ENCODE results near the gene ATXN10. TPM values are rescaled to one million over a fixed set of nuclear protein-coding genes. Genes with fewer than 3 reads are reported as not detected.

The ATXN10 gene
- total and polyA plus RNA-seq, 2 experiments from 2014 or later, result 99.0 to 163 TPM

DNA sequence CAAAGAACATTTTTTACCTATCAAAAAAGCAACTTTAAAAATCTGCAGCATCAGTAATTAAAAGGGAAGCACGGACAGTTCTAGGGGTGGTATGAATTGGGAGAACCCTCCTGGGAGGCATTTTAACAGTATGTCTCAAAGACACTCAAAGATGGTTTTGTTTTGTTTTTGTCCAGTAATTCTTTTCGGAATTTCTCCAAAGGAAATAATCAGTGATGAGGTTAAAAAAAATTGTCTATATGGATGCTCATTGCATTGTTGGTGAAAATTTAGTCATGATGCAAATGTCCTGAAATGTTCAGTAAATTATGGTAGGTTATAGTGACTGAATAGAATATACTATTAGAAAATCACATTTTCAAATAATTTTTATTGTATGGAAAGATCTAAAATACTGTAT, 115.1 kb downstream of the ATXN10 start (continued):
- TF ChIP-seq, protein P1, sequence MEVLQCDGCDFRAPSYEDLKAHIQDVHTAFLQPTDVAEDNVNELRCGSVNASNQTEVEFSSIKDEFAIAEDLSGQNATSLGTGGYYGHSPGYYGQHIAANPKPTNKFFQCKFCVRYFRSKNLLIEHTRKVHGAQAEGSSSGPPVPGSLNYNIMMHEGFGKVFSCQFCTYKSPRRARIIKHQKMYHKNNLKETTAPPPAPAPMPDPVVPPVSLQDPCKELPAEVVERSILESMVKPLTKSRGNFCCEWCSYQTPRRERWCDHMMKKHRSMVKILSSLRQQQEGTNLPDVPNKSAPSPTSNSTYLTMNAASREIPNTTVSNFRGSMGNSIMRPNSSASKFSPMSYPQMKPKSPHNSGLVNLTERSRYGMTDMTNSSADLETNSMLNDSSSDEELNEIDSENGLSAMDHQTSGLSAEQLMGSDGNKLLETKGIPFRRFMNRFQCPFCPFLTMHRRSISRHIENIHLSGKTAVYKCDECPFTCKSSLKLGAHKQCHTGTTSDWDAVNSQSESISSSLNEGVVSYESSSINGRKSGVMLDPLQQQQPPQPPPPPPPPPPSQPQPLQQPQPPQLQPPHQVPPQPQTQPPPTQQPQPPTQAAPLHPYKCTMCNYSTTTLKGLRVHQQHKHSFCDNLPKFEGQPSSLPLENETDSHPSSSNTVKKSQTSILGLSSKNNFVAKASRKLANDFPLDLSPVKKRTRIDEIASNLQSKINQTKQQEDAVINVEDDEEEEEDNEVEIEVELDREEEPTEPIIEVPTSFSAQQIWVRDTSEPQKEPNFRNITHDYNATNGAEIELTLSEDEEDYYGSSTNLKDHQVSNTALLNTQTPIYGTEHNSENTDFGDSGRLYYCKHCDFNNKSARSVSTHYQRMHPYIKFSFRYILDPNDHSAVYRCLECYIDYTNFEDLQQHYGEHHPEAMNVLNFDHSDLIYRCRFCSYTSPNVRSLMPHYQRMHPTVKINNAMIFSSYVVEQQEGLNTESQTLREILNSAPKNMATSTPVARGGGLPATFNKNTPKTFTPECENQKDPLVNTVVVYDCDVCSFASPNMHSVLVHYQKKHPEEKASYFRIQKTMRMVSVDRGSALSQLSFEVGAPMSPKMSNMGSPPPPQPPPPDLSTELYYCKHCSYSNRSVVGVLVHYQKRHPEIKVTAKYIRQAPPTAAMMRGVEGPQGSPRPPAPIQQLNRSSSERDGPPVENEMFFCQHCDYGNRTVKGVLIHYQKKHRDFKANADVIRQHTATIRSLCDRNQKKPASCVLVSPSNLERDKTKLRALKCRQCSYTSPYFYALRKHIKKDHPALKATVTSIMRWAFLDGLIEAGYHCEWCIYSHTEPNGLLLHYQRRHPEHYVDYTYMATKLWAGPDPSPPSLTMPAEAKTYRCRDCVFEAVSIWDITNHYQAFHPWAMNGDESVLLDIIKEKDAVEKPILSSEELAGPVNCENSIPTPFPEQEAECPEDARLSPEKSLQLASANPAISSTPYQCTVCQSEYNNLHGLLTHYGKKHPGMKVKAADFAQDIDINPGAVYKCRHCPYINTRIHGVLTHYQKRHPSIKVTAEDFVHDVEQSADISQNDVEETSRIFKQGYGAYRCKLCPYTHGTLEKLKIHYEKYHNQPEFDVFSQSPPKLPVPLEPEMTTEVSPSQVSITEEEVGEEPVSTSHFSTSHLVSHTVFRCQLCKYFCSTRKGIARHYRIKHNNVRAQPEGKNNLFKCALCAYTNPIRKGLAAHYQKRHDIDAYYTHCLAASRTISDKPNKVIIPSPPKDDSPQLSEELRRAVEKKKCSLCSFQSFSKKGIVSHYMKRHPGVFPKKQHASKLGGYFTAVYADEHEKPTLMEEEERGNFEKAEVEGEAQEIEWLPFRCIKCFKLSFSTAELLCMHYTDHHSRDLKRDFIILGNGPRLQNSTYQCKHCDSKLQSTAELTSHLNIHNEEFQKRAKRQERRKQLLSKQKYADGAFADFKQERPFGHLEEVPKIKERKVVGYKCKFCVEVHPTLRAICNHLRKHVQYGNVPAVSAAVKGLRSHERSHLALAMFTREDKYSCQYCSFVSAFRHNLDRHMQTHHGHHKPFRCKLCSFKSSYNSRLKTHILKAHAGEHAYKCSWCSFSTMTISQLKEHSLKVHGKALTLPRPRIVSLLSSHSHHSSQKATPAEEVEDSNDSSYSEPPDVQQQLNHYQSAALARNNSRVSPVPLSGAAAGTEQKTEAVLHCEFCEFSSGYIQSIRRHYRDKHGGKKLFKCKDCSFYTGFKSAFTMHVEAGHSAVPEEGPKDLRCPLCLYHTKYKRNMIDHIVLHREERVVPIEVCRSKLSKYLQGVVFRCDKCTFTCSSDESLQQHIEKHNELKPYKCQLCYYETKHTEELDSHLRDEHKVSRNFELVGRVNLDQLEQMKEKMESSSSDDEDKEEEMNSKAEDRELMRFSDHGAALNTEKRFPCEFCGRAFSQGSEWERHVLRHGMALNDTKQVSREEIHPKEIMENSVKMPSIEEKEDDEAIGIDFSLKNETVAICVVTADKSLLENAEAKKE (CRISPR knock-in tag; IDR thresholded peaks at IDR 0.05), result no peak

DNA sequence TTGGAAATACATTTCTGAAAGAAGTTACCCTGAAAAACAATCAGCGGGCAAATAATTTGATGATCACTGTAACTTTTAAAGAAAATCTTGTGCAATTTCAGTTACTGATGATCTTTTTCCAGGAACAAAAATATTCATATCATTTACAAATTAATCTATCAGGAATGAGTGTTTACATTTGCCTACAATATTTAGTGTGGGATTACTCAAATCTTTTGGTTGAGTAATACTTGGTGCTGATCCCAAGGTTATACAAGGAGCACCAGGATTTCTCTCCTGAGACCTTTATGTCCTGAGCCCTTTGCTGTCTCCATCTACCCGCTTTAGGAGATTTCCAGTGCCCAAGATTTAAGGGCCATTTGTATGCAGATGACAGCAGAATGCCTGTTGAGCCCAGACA, 116.1 kb downstream of the ATXN10 start:
- Histone ChIP-seq H3K79me2 (replicated peaks; ENCODE audit: insufficient read depth) (peaks cover 9% of the 10 kb centered on the region; the same call in 1 of the 2 replicates), H4K20me1 (replicated peaks; ENCODE audit: insufficient read depth) (peaks cover 8% of the 10 kb centered on the region), H3F3A (replicated peaks; ENCODE audit: low read depth) (no peaks in the 10 kb centered on the region), H3K27me3 (ENCODE audit: insufficient read depth) (no peaks in the 10 kb centered on the region), H3K4me3 (no peak overlapping the region), H3K27ac (ENCODE audit: low read depth) (no peak overlapping the region), H2AFZ (no peak overlapping the region), H3K4me1 (ENCODE audit: insufficient read depth) (0 out of 2 replicates have a peak, but pooled peaks cover 4% of the 10 kb centered on the region), H3K9me2 (ENCODE audit: insufficient read depth) (no peaks in the 10 kb centered on the region), H3K36me3 (ENCODE audit: insufficient read depth) (no peaks in the 10 kb centered on the region), H3K4me2 (no peak overlapping the region)
- no peak overlapping the region for H3K4me3 Mint-ChIP-seq
- no peaks in the 10 kb centered on the region for H3K9me3 Mint-ChIP-seq
- H3K4me1 Mint-ChIP-seq, result peaks cover 32% of the 10 kb centered on the region
- peaks cover 7% of the 10 kb centered on the region for H3K27me3 Mint-ChIP-seq (ENCODE audit: insufficient read depth, low read depth, poor library complexity)
- ATAC-seq (peak; percentile 31; the same call in 2 of the 3 replicates), DNase-seq (ENCODE audit: low spot score) (no peak)
- TF ChIP-seq, protein P2, sequence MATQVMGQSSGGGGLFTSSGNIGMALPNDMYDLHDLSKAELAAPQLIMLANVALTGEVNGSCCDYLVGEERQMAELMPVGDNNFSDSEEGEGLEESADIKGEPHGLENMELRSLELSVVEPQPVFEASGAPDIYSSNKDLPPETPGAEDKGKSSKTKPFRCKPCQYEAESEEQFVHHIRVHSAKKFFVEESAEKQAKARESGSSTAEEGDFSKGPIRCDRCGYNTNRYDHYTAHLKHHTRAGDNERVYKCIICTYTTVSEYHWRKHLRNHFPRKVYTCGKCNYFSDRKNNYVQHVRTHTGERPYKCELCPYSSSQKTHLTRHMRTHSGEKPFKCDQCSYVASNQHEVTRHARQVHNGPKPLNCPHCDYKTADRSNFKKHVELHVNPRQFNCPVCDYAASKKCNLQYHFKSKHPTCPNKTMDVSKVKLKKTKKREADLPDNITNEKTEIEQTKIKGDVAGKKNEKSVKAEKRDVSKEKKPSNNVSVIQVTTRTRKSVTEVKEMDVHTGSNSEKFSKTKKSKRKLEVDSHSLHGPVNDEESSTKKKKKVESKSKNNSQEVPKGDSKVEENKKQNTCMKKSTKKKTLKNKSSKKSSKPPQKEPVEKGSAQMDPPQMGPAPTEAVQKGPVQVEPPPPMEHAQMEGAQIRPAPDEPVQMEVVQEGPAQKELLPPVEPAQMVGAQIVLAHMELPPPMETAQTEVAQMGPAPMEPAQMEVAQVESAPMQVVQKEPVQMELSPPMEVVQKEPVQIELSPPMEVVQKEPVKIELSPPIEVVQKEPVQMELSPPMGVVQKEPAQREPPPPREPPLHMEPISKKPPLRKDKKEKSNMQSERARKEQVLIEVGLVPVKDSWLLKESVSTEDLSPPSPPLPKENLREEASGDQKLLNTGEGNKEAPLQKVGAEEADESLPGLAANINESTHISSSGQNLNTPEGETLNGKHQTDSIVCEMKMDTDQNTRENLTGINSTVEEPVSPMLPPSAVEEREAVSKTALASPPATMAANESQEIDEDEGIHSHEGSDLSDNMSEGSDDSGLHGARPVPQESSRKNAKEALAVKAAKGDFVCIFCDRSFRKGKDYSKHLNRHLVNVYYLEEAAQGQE (IDR thresholded peaks at IDR 0.05; ENCODE audit: unreplicated experiment), result no peak
- TF ChIP-seq NANOG (IDR thresholded peaks at IDR 0.05; ENCODE audit: borderline replicate concordance), result no peak
- TF ChIP-seq ZNF331 (CRISPR knock-in tag; IDR thresholded peaks at IDR 0.05; ENCODE audit: low read depth), result no peak
- TF ChIP-seq JUNB (IDR thresholded peaks at IDR 0.05; ENCODE audit: unreplicated experiment), result no peak
- TF ChIP-seq, protein P3, sequence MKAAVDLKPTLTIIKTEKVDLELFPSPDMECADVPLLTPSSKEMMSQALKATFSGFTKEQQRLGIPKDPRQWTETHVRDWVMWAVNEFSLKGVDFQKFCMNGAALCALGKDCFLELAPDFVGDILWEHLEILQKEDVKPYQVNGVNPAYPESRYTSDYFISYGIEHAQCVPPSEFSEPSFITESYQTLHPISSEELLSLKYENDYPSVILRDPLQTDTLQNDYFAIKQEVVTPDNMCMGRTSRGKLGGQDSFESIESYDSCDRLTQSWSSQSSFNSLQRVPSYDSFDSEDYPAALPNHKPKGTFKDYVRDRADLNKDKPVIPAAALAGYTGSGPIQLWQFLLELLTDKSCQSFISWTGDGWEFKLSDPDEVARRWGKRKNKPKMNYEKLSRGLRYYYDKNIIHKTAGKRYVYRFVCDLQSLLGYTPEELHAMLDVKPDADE (IDR thresholded peaks at IDR 0.05), result no peak
- TF ChIP-seq, protein P4, sequence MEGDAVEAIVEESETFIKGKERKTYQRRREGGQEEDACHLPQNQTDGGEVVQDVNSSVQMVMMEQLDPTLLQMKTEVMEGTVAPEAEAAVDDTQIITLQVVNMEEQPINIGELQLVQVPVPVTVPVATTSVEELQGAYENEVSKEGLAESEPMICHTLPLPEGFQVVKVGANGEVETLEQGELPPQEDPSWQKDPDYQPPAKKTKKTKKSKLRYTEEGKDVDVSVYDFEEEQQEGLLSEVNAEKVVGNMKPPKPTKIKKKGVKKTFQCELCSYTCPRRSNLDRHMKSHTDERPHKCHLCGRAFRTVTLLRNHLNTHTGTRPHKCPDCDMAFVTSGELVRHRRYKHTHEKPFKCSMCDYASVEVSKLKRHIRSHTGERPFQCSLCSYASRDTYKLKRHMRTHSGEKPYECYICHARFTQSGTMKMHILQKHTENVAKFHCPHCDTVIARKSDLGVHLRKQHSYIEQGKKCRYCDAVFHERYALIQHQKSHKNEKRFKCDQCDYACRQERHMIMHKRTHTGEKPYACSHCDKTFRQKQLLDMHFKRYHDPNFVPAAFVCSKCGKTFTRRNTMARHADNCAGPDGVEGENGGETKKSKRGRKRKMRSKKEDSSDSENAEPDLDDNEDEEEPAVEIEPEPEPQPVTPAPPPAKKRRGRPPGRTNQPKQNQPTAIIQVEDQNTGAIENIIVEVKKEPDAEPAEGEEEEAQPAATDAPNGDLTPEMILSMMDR (conservative IDR thresholded peaks at IDR 0.05; ENCODE audit: low read depth in 2 of 2), result no peak
- no peak overlapping the region for H3K27ac Mint-ChIP-seq
- no peaks in the 10 kb centered on the region for H3K36me3 Mint-ChIP-seq (ENCODE audit: low read depth)

Measured in GM23338 (cell line).